ENCODE measurements around the gene MAGI2.

- TF ChIP-seq CTCF (IDR thresholded peaks at IDR 0.05; ENCODE audit: borderline replicate concordance, extremely low read depth, low read length, poor library complexity, severe bottlenecking) (no peak), EZH2 (IDR thresholded peaks at IDR 0.05; ENCODE audit: borderline replicate concordance, low read depth, low read length, severe bottlenecking) (no peak)
Observed at GRCh38 chr7:79141252-79141651, 312.2 kb downstream of the MAGI2 start.

Data from DND-41 (cell line).